GM12891 (cell line): ENCODE measurements around the gene RPP40.

Source experiments
- POLR2A ChIP-seq: IDR thresholded peaks from 2 replicates; pipeline ENCODE4 v1.6.1; 2011; ENCODE audit warnings: low read depth, low read length, control low read depth
- POLR2AphosphoS5 ChIP-seq: IDR thresholded peaks from 2 replicates; pipeline ENCODE4 v1.6.1; 2011; ENCODE audit warnings: low read depth, low read length, control low read depth

DNA sequence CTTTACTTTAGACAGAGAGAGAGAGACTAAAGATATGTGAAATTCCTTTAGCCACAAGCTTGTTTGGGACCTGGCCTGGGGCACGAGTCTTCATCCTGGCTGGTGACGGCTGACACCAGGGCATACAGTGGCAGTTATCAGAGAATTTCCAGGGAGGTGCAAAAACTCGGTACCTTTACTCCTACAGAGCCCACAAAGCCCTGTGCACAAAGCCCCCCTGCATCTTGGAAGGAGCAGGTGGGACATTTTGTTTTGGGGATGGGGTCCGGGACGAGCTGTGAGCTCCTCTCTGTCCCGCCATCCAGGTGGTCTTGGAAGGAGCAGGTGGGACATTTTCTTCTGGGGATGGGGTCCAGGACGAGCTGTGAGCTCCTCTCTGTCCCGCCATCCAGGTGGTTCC lies 28.9 kb downstream of the RPP40 start:
- no peak for TF ChIP-seq POLR2AphosphoS5
- no peak for TF ChIP-seq POLR2A
